Measurements from ENCODE around the gene NECAB3. TPM values are rescaled to one million over a fixed set of nuclear protein-coding genes. Genes with fewer than 3 reads are reported as not detected.

NECAB3 gene
- total RNA-seq, 4 donors from 2014 or later: 17.1 to 30.8 (median 23.3) TPM

DNA sequence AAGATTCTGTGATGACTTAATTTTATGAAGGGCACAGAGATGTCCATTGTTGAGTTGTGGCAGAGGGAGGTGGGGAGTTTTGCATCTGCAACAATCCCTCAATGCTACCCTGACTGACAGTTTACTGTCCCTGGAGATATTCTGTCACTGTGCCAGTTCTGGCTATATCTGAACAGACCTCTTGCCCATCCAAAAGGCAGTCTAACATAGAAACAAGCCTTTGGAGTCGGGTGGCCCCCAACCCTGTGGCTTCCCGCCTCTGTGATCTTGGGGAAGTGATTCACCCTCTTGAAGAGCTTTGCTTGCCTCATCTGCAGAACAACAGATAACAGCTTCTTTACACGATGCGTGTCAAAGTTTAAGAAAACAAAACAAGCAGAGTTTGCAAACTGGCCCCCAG, 15.7 kb upstream of the NECAB3 start:
- intact Hi-C loops (cut with DNase I; ENCODE audit: low total_unique reads): no loop called here
- 47 to 55% methylated on average over 4 of the region's 4 CpGs for WGBS, 2 donors
- H3K4me3 ChIP-seq (ENCODE audit: low read depth, poor library complexity, severe bottlenecking): no peak overlapping the region
- no peak for DNase-seq (ENCODE audit: low spot score in 2 of 2)
- no peak for TF ChIP-seq POLR2A (IDR thresholded peaks at IDR 0.05)
- TF ChIP-seq, protein P1, sequence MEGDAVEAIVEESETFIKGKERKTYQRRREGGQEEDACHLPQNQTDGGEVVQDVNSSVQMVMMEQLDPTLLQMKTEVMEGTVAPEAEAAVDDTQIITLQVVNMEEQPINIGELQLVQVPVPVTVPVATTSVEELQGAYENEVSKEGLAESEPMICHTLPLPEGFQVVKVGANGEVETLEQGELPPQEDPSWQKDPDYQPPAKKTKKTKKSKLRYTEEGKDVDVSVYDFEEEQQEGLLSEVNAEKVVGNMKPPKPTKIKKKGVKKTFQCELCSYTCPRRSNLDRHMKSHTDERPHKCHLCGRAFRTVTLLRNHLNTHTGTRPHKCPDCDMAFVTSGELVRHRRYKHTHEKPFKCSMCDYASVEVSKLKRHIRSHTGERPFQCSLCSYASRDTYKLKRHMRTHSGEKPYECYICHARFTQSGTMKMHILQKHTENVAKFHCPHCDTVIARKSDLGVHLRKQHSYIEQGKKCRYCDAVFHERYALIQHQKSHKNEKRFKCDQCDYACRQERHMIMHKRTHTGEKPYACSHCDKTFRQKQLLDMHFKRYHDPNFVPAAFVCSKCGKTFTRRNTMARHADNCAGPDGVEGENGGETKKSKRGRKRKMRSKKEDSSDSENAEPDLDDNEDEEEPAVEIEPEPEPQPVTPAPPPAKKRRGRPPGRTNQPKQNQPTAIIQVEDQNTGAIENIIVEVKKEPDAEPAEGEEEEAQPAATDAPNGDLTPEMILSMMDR (IDR thresholded peaks at IDR 0.05): no peak

DNA sequence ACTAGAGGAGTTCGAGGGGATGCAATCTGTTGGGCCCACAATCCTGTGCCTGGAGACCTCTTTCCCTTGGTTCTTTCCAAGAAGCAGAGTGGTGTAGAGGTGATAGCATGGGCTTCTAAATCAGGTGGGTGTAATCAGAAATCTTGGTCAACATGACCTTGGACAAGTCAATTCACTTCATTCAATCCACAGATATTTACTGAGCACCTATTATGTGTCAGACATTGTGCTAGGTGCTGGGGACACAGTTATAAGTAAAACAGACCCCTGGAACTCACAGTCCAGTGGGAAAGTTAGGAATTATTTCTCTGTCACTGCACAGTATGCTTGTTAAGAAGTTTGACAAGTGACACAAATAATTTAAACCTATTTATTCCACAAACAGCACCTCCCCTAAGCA, 15.3 kb upstream of the NECAB3 start:
- H3K4me3 ChIP-seq (ENCODE audit: low read depth, poor library complexity, severe bottlenecking): no peak overlapping the region
- no peak for DNase-seq (ENCODE audit: low spot score in 2 of 2)
- 96 to 100% methylated on average over 1 of the region's 1 CpG for WGBS, 2 donors
- intact Hi-C loops (cut with DNase I; ENCODE audit: low total_unique reads): no loop called here
- TF ChIP-seq, protein P1 (IDR thresholded peaks at IDR 0.05): no peak
- no peak for TF ChIP-seq POLR2A (IDR thresholded peaks at IDR 0.05)

DNA sequence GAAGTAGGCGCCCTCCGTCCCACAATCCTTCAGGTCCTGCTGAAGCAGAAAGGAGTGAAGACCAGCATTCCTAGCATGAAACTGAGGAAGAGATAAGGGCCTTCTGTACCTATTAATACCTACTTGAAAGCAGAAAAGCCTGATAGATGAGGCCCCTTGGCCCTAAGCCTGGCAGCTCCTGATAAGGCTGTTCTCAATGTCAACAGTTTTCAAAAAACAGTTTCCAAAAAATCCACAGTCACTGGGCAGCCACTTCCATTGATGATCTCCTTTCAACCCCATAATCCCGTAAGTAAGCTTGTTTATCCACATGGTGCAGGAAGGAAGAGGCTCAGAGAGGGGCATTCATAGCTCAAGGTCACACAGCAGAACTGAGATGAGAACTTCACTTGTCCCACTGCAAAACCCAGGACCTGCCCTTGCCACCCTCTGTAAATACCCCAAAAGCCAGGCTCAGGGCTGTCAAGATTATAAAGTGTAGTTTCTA, 14.8 kb upstream of the NECAB3 start:
- no peak for TF ChIP-seq POLR2A (IDR thresholded peaks at IDR 0.05)
- intact Hi-C loops (cut with DNase I; ENCODE audit: low total_unique reads): no loop called here
- no peak overlapping the region for H3K4me3 ChIP-seq (ENCODE audit: low read depth, poor library complexity, severe bottlenecking)
- no peak for DNase-seq (ENCODE audit: low spot score in 2 of 2)
- WGBS, 2 donors: 94 to 95% methylated on average over 3 of the region's 3 CpGs

DNA sequence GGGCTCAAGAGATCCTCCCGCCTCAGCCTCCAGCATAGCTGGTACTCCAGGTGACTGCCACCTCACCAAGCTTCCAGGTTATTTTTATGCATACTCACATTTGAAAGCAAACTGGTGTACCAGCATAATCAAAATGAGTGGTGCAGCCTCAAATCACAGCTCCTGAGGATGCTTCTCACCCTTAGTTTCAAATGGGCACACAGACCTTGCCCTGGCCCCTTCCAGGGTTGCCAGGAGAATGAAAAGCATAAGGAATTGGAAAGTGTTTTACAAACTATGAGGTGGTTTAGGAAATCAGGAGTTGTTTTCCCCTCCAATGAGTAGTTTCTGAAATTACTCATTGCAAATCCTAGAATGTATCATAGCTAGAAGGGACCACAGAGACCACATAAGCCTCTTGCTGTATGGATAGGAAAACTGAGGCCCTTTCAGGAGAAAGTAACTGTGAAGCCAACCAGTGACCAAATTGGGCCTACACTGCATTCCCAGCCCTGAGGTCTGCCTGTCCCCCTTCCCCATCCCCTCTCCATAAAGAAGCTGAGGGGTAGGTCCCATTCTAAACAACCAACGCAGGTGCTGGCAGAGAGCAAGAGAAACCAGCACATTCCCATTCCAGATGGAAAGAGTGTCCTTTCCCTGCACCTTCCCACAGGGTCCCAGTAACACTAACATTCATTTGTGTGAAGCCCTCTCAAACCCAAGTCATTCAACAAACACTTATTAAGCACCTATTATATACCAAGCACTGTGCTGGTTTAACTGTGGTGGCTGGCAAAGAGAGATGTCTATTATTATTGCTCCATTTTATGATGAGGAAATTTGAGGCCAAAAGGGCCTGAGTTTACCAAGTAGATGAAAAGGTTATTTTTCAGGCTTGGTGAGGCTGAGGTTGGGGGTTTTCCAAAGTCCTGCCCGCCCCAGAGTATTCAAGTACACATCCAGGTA, 14.0 kb upstream of the NECAB3 start:
- no peak for DNase-seq (ENCODE audit: low spot score in 2 of 2)
- intact Hi-C loops (cut with DNase I; ENCODE audit: low total_unique reads): no loop called here
- no peak for TF ChIP-seq POLR2A (IDR thresholded peaks at IDR 0.05)
- TF ChIP-seq, protein P1 (IDR thresholded peaks at IDR 0.05): no peak
- 86 to 95% methylated on average over 3 of the region's 3 CpGs for WGBS, 2 donors
- no peak overlapping the region for H3K4me3 ChIP-seq (ENCODE audit: low read depth, poor library complexity, severe bottlenecking)

DNA sequence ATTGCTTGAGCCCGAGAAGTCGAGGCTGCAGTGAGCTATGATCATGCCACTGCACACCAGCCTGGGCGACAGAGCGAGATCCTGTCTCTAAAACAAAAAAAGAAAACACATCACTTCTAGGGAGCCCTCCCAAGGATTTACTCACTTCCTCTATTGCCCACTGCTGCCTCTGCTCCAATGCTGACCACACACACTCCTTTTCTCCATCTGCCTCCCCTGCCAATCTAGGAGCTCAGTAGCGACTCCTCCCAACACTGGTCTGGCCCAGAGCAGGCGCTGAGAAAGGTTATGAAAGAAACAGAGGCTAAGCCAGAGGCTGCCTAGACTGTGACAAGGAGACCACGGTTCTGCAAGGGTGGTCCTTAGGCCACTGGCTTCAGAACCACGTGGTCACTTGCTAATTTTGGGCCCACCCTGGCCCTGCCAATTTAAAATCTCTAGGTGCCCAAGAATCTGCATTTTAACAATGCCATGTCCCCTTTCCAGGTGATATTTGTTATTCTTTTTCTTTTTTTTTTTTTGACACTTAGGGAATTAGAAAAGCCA, 13.2 kb upstream of the NECAB3 start:
- intact Hi-C loops (cut with DNase I; ENCODE audit: low total_unique reads): no loop called here
- no peak overlapping the region for H3K4me3 ChIP-seq (ENCODE audit: low read depth, poor library complexity, severe bottlenecking)
- DNase-seq (ENCODE audit: low spot score in 2 of 2): no peak
- TF ChIP-seq POLR2A (IDR thresholded peaks at IDR 0.05): no peak
- TF ChIP-seq, protein P1 (IDR thresholded peaks at IDR 0.05): no peak
- 71 to 78% methylated on average over 8 of the region's 8 CpGs for WGBS, 2 donors

DNA sequence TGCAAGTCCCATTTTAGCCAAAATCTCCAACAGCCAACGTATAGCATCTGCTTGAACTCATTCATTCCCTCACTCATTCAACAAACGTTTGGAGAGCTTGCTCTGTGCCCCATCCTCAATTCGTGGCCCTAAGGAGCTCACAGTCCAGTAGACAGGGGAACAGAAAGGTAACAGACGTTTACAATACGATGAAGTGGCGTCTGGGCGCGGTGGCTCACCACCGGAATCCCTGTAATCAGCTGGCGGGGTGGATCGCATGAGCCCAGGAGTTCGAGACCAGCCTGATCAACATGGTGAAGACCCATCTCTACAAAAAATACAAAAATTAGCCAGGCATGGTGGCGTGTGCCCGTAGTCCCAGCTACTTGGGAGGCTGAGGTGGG, 12.7 kb upstream of the NECAB3 start:
- intact Hi-C loops (cut with DNase I; ENCODE audit: low total_unique reads): no loop called here
- no peak overlapping the region for H3K4me3 ChIP-seq (ENCODE audit: low read depth, poor library complexity, severe bottlenecking)
- WGBS, 2 donors: 80 to 82% methylated on average over 14 of the region's 14 CpGs
- no peak for TF ChIP-seq POLR2A (IDR thresholded peaks at IDR 0.05)
- TF ChIP-seq, protein P1 (IDR thresholded peaks at IDR 0.05): no peak
- no peak for DNase-seq (ENCODE audit: low spot score in 2 of 2)
